IgD-negative memory B cell (primary cell): ENCODE data around the gene PNPLA1. TPM values are rescaled to one million over a fixed set of nuclear protein-coding genes. Genes with fewer than 3 reads are reported as not detected.
"Not testable (repeated sequence)": the region's sequence is repeated elsewhere in the genome, so short reads cannot be mapped to it uniquely, and the experiment has no call there.

Source experiments
- H3K27ac Mint-ChIP-seq, 3 donors: one replicate each; pipeline ENCODE4 v1.8.0; 2020 to 2022; ENCODE audit warnings: mild to moderate bottlenecking in 3 of 3, mixed read lengths in 3 of 3, moderate library complexity in 1 of 3
- H3K27me3 Mint-ChIP-seq: one replicate; pipeline ENCODE4 v1.8.0; 2021; ENCODE audit warnings: mixed read lengths
- H3K36me3 Mint-ChIP-seq: one replicate; pipeline ENCODE4 v1.8.0; 2020; ENCODE audit warnings: mild to moderate bottlenecking, mixed read lengths
- H3K4me1 Mint-ChIP-seq, 3 donors: one replicate each; pipeline ENCODE4 v1.8.0; 2020 to 2022; ENCODE audit warnings: mixed read lengths in 3 of 3, mild to moderate bottlenecking in 1 of 3
- H3K4me3 Mint-ChIP-seq, 4 donors: one replicate each; pipeline ENCODE4 v1.8.0; 2020 to 2022; ENCODE audit warnings: mild to moderate bottlenecking in 4 of 4, mixed read lengths in 4 of 4, moderate library complexity in 3 of 4
- H3K9me3 Mint-ChIP-seq, 3 donors: one replicate each; pipeline ENCODE4 v1.8.0; 2020 to 2021; ENCODE audit warnings: mixed read lengths in 3 of 3, mild to moderate bottlenecking in 1 of 3
- polyA plus RNA-seq: library from polyadenylated mRNA; unstranded; fragments of 300-500 nt; fragmentation: Illumina TruSeq; gene quantifications from one replicate; pipeline ENCODE4 v1.2.3, GENCODE V29; 2021

PNPLA1 gene
- polyA plus RNA-seq, 1 donor from 2014 or later: 0.19 TPM

DNA sequence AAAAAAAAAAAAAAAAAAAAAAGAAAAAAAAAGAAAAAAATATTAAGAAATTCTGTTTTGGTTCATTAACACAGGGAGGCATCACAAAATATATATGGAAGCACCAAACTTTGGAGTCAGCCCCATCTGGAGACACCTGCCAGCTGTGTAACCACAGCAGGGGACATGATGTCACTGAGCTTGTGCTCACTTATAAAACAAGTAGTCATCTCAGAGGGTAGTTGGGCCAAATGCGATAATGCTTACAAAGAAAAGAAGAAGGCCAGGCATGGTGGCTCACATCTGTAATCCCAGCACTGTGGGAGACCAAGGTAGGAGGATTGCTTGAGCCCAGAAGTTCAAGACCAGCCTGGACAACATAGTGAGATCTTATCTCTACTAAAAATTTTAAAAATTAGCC is 68.0 kb downstream of the PNPLA1 start:
- Mint-ChIP-seq H3K27me3 (peaks cover 24% of the 10 kb centered on the region), H3K4me3 (no peak overlapping the region), H3K9me3 (peaks cover 0 to 2% (median 0%) of the 10 kb centered on the region in 3 donors), H3K36me3 (no peaks in the 10 kb centered on the region), H3K4me1 (peaks cover 12 to 26% (median 12%) of the 10 kb centered on the region in 3 donors), H3K27ac (no peak overlapping the region)

DNA sequence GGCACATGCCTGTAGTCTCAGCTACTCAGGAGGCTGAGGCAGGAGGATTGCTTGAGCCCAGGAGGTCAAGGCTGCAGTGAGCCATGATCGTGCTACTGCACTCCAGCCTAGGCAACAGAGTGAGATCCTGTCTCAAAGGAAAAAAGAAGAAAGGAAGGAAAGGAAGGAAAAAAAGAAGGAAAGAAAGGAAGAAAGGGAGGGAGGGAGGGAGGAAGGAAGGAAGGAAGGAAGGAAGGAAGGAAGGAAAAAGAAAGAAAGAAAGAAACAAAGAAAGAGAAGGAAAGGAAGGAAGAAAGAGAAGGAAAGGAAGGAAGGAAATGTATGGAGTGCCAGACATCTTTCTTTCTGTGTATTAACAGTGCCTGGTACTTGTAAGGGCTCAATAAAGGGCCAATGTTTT is 68.4 kb downstream of the PNPLA1 start:
- peaks cover 21% of the 10 kb centered on the region for H3K27me3 Mint-ChIP-seq
- peaks cover 12 to 26% (median 12%) of the 10 kb centered on the region in 3 donors for H3K4me1 Mint-ChIP-seq
- not testable (repeated sequence) for H3K4me3 Mint-ChIP-seq, H3K9me3 Mint-ChIP-seq, H3K36me3 Mint-ChIP-seq, H3K27ac Mint-ChIP-seq

DNA sequence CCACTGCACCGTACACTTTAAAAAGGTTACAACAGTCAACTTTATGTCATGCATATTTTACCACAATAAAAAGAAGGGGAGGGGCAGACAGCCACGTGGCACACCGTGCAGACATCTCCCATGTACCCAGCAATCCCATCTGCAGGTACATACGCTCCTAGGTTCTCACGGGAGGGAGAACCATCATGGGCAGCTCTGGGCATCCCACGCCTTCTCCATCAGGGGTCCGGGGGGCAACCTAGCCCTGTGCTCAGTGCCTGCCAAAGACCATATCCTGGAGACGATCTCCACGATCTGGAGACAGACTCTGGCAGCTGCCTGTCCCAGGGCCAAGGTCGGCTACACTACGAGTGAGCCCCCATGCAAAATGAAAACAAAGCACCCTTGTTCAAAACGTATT is 69.3 kb downstream of the PNPLA1 start:
- H3K36me3 Mint-ChIP-seq: no peaks in the 10 kb centered on the region
- H3K9me3 Mint-ChIP-seq: no peaks in the 10 kb centered on the region
- H3K4me1 Mint-ChIP-seq: peaks cover 12 to 26% (median 12%) of the 10 kb centered on the region in 3 donors
- no peak overlapping the region for H3K27ac Mint-ChIP-seq
- no peak overlapping the region for H3K4me3 Mint-ChIP-seq
- H3K27me3 Mint-ChIP-seq: peaks cover 21% of the 10 kb centered on the region

DNA sequence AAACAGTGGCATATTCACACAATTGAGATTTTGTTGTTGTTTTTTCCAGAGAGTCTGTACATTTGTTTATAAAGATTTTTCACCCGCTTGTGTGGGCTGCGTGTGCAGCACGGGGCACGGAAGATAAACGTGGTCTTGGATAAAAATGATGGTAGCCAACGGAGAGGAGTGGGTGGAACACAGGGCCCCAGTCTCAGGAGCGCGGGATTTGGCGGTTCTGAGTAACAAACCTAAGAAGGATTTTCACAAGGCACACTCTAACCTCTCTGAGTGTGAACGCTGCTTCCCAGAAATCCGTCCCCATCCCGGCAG is 70.4 kb downstream of the PNPLA1 start:
- H3K27ac Mint-ChIP-seq: peak overlapping the region in 1 of 3 donors; percentile 10

DNA sequence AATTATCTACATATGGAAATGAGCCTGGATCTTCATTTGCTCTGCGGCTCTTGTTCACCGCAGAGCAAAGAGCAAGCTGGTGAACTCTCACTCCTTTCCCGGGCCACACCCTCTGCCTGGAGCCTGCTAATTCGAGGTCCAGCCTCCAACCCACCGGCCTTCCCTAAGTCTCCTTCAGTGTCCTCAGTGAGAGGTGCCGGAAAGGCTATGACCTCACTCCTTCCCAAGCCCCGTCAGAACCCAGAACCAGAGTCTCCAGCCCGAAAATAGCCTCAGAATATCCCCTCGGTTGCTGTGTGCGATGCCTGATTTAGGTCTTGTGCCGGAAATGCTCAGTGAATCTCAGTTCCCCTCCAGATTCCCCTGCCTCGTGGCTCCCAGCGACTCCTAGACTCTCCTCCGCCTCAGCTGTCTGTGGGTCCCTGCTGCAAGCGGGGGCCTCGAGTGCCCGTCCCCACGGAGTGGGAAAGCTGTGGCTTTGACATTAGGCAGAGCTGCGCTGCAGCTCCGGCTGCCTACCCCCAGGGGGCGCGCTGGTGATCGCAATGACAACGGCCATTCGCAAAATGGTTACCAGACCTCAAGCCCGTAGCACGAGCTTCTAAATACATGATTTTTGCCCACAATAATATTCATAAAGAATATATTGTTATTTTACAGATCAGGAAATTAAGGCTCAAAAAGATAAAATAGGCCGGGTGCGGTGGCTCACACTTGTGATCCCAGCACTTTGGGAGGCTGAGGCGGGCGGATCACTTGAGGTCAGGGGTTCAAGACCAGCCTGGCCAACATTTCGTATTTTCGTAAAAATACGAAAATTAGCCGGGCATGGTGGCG is 71.0 kb downstream of the PNPLA1 start:
- Mint-ChIP-seq H3K9me3 (no peaks in the 10 kb centered on the region), H3K4me3 (peak overlapping the region; percentile 6 to 89 (median 80)), H3K27me3 (peaks cover 15% of the 10 kb centered on the region), H3K4me1 (peaks cover 10 to 15% (median 12%) of the 10 kb centered on the region in 3 donors), H3K27ac (no peak overlapping the region), H3K36me3 (no peaks in the 10 kb centered on the region)

More for the DNA sequence above, 70.4 kb downstream of the PNPLA1 start:
- peak overlapping the region in 1 of 4 donors; percentile 53 for H3K4me3 Mint-ChIP-seq
- H3K9me3 Mint-ChIP-seq: no peaks in the 10 kb centered on the region
- H3K4me1 Mint-ChIP-seq: peaks cover 10 to 20% (median 12%) of the 10 kb centered on the region in 3 donors
- H3K27me3 Mint-ChIP-seq: peaks cover 15% of the 10 kb centered on the region
- no peaks in the 10 kb centered on the region for H3K36me3 Mint-ChIP-seq

DNA sequence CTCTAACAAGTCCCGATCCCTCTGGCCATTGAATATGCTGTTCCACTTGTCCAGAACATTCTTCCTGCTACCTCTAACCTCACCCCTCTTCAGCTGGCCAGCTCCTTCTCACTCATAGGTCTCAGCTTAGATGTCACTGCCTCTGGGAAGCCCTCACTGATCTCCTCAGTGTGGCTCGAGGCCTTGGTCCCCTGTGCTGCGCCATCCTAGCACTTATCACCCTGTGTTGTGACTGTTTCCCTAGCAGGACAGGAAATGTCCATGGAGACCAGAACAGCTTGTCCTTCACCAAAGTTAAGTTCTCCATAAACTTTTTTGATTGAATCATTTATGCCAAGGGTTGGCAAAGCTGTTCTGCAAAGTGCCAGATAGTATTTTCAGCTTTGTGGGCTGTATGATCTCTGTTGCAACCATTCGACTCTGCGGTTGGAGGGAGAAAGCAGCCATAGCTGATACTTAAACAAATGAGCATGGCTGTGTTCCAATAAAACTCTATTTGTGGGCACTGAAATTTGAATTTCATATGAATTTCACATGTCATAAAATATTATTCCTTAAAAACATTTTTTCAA is 73.3 kb downstream of the PNPLA1 start:
- H3K9me3 Mint-ChIP-seq: no peaks in the 10 kb centered on the region
- peaks cover 4 to 5% (median 4%) of the 10 kb centered on the region in 3 donors for H3K4me1 Mint-ChIP-seq
- H3K36me3 Mint-ChIP-seq: no peaks in the 10 kb centered on the region
- H3K27ac Mint-ChIP-seq: no peak overlapping the region
- no peak overlapping the region for H3K4me3 Mint-ChIP-seq
- peaks cover 4% of the 10 kb centered on the region for H3K27me3 Mint-ChIP-seq

DNA sequence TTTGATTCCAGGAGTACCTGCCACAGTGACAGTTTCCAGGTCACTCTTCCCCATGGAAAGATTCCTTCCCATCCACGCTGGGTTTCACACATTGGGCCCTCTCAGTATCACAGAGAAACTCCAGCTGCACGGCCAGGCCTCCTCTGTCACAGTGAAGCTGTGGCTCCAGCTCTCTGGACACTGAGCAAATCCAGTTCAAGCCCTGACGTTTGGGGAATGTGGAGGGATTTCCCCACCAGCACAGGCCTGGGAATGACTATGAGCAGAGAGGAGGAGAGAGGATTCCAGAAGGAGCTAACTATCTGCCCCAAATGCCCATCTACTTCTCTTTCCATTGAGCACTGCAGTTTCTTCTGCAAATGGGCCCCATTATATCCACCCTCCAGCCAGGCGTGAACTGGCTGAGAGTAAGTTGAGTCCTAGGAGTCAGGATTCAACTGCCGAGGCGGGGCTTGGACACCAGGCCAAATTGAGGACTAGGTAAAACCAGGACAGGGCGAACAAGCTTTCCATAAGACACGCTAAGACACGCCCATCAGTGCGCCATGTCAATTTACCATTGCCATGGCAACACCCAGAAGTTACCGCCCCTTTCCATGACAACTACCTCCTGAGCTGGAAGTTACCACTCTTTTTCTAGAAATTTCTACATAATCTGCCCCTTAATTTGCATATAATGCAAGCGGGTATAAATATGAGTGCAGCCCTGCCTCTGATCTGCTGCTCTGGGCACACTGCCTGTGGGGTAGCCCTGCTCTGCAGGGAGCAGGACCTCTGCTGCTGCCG is 76.0 kb downstream of the PNPLA1 start:
- peaks cover under 1 to 5% (median 2%) of the 10 kb centered on the region in 3 donors for H3K4me1 Mint-ChIP-seq
- no peak overlapping the region for H3K27ac Mint-ChIP-seq
- peaks cover under 1% of the 10 kb centered on the region for H3K27me3 Mint-ChIP-seq
- no peaks in the 10 kb centered on the region for H3K9me3 Mint-ChIP-seq
- H3K36me3 Mint-ChIP-seq: no peaks in the 10 kb centered on the region
- peak overlapping the region in 1 of 4 donors; percentile 30 for H3K4me3 Mint-ChIP-seq

DNA sequence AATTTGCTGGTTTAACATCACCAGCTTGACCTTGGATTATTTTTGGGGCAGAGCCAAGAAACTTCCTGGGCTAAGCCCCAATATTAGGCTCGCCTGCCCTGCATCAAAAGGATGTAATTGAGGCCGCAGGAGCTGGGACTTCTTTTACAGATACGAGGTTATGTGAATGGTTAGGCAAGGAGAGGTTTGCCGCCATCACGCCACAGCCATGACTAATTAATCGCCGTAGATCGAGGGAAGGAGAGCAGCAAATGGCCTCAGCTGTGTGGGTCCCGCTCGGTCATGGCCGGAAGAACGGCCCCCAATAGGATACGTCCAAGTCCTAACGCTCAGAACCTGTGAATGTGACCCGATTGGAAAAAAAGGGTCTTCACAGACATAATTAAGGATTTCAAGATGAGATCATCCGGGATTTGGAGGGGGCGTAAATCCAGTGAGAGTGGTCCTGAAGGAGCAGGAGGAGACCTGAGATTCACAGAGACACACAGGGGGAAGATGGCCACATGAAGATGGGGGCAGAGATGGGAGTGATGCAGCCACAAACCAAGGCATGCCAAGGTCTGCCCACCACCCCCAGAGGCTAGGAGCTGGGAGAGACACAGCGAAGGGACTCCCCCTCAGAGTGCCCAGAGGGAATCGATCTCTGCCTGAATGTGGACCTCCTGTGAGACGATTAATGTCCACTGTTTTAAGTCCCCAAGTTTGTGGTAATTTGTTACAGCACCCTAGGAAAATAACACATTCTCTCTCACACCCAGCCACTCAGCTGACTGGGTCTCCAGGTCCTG is 76.8 kb downstream of the PNPLA1 start:
- H3K4me3 Mint-ChIP-seq: peak overlapping the region in 1 of 4 donors; percentile 30
- H3K9me3 Mint-ChIP-seq: no peaks in the 10 kb centered on the region
- H3K27me3 Mint-ChIP-seq: no peaks in the 10 kb centered on the region
- peaks cover 0 to 4% (median 0%) of the 10 kb centered on the region in 3 donors for H3K4me1 Mint-ChIP-seq
- H3K27ac Mint-ChIP-seq: no peak overlapping the region
- no peaks in the 10 kb centered on the region for H3K36me3 Mint-ChIP-seq

DNA sequence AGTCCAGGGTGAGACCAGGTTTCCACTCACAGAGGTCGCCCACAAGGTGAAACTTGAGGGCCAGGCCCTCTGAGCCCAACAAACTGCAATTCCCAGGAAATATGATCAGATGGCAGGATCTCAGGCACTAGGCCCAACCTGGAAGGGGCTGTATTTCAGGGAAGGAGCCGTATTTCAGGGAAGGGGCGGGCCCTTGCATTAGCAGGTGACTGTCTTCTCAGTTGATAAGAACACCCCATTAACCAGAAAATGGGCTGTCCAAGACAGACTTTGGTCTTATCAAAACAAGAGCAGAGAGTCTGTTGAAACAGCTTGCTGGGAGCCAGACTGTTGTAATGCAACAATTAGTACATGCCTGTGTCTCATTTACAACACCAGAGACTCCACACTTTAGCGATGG is 77.8 kb downstream of the PNPLA1 start:
- Mint-ChIP-seq H3K27me3 (no peaks in the 10 kb centered on the region), H3K4me3 (no peak overlapping the region), H3K9me3 (peaks cover 0 to 1% (median 1%) of the 10 kb centered on the region in 3 donors), H3K36me3 (no peaks in the 10 kb centered on the region), H3K4me1 (peaks cover 0 to 4% (median 0%) of the 10 kb centered on the region in 3 donors), H3K27ac (no peak overlapping the region)

DNA sequence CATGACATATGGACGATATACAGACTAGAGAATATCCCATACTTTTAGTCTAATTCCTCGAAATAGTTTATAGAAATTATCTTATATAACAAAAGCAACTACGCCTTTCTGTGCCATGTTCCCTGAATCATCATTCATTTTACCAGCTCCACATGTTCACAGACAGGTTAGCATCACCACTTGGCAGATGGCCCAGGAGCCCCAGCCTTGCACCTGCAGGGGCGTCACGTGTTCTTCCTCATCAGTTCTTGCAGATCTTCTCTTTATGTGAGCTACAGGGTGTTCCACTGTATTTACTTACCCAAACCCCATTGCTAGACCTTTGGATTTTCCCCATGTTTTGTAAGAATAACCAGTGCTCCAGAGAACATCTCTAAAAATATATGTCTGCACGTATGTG is 79.4 kb downstream of the PNPLA1 start:
- Mint-ChIP-seq H3K36me3 (no peaks in the 10 kb centered on the region), H3K27ac (no peak overlapping the region), H3K4me3 (no peak overlapping the region), H3K9me3 (peaks cover 0 to 5% (median 5%) of the 10 kb centered on the region in 3 donors), H3K4me1 (peaks cover 0 to 4% (median 0%) of the 10 kb centered on the region in 3 donors), H3K27me3 (peaks cover 2% of the 10 kb centered on the region)

DNA sequence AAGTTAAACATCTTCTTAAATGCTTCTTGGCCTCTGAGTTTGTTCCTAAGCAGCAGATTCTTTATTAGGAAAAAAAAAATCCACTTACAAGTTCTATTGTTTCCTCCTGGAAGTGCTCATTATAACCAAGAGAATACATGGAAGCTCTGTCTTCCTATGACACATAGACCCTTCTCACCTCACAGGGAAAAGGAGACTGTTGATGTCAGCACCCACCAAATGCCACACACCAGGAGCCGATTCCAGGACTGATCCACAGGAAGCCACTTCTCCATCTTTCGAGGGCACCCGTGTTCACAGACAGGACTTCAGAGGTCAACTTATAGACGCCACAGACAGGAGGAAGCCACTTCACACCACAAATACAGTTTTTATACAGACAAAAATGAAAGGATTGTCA is 80.2 kb downstream of the PNPLA1 start:
- peaks cover 0 to 4% (median 0%) of the 10 kb centered on the region in 3 donors for H3K4me1 Mint-ChIP-seq
- H3K27me3 Mint-ChIP-seq: peaks cover 2% of the 10 kb centered on the region

DNA sequence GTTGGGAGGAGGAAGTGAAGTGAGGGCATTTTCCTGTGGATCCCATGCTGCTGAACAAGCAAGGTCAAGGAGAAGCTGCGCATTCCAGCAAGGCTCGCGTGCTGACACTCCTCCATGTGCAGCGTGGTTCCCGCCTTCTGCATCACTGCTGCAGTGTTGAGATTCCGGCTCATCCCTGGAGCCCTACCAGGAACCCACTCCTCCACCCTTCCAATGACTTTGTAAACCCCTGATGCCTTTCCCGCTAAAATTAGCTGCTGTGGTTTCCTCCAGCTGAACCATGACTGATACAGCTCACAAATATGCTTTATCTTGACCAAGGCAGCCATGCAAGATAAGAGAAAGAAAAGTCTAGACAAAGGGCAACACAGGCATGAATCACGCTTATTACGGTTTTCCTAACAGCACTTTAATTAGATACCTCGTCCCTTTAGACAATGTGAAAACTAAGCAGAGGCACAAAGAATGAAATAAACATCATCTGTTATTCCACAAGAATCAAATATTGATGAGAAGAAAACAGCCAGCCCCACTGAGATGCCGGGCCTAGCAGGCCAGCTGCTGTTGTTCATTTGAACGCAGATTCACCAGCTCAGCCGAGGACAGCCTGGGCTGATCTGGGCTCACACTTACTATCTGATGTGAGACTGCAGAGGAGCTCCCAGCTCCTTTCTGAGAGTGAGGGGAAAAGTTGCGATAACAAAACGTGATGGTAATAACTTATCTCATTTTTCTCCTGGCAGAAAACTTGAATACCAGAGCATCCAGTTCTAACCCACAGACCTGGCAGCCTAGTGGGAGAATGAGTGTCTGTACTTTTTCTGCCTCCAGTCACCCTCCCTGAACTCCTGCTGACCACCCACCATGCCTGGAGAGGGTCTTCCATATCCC is 81.1 kb downstream of the PNPLA1 start:
- peaks cover 0 to 5% (median 5%) of the 10 kb centered on the region in 3 donors for H3K9me3 Mint-ChIP-seq
- H3K27ac Mint-ChIP-seq: no peak overlapping the region
- H3K36me3 Mint-ChIP-seq: no peaks in the 10 kb centered on the region
- peaks cover 2% of the 10 kb centered on the region for H3K27me3 Mint-ChIP-seq
- no peak overlapping the region for H3K4me3 Mint-ChIP-seq
- H3K4me1 Mint-ChIP-seq: peaks cover 0 to 4% (median 0%) of the 10 kb centered on the region in 3 donors

More for the DNA sequence above, 80.2 kb downstream of the PNPLA1 start:
- Mint-ChIP-seq H3K9me3 (peaks cover 0 to 5% (median 5%) of the 10 kb centered on the region in 3 donors), H3K27ac (no peak overlapping the region), H3K36me3 (no peaks in the 10 kb centered on the region), H3K4me3 (no peak overlapping the region)

DNA sequence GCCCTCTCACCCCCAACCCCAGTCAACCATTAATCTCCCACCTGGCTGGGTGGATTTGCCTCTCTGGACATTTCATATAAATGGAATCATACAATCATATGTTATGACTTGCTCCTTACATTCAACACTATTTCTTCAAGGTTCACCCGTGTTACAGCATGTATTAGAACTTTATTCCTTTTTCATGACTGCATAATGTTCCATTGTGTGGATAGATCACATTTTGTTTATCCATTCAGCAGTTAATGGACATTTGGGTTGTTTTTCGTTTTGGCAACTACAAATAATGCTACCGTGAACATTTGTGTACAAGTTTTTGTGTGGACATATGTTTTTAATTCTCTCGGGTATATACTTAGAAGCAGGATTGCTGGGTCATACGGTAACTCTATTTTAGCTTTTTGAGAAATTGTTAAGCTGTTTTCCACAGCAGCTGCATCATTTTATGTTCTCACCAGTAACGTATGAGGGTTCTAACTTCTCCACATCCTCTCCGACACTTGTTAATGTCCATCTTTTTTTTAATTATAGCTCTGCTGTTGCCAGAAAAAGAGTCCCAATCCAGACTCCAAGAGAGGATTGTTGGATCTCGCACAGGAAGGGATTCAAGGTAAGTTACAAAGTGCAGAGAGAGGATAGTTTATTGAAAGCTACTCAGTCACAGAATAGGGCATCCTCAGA is 82.8 kb downstream of the PNPLA1 start:
- no peaks in the 10 kb centered on the region for H3K36me3 Mint-ChIP-seq
- peaks cover 2% of the 10 kb centered on the region for H3K27me3 Mint-ChIP-seq
- H3K4me3 Mint-ChIP-seq: no peak overlapping the region
- H3K27ac Mint-ChIP-seq: no peak overlapping the region
- peaks cover 0 to 6% (median 4%) of the 10 kb centered on the region in 3 donors for H3K4me1 Mint-ChIP-seq
- H3K9me3 Mint-ChIP-seq: peaks cover 0 to 5% (median 5%) of the 10 kb centered on the region in 3 donors
